Astrocyte (in vitro differentiated cells and primary cell): ENCODE data around the gene NUDT5. TPM values are rescaled to one million over a fixed set of nuclear protein-coding genes. Genes with fewer than 3 reads are reported as not detected.

ENCODE experiments used
- DNase-seq: peaks from one replicate; pipeline ENCODE4 v3.0.0-alpha.2; 2010; ENCODE audit warnings: low read depth
- FAIRE-seq: peaks from 2 replicates; lab custom pipeline; 2011; peaks lifted over from hg19 to GRCh38; lab: Jason Lieb, UNC
- H2AFZ ChIP-seq: 2 replicates; pipeline ENCODE4 v1.6.0; 2012; ENCODE audit warnings: low read depth, low read length, inconsistent platforms
- H3K27ac ChIP-seq: 2 replicates; pipeline ENCODE4 v1.5.1; 2011; ENCODE audit warnings: low read depth, low read length, inconsistent platforms
- H3K27me3 ChIP-seq: 2 replicates; pipeline ENCODE4 v1.6.0; 2011; ENCODE audit warnings: low read length, inconsistent platforms; ENCODE audit not compliant: insufficient read depth
- H3K36me3 ChIP-seq: 2 replicates; pipeline ENCODE4 v1.5.1; 2011; ENCODE audit warnings: low read length, inconsistent platforms; ENCODE audit not compliant: insufficient read depth
- H3K4me1 ChIP-seq: 2 replicates; pipeline ENCODE4 v1.5.1; 2011; ENCODE audit warnings: low read length, inconsistent platforms; ENCODE audit not compliant: insufficient read depth
- H3K4me2 ChIP-seq: 2 replicates; pipeline ENCODE4 v1.6.0; 2012; ENCODE audit warnings: low read length, inconsistent platforms
- H3K4me3 ChIP-seq: 2 replicates; pipeline ENCODE4 v1.5.1; 2011; ENCODE audit warnings: low read depth, mild to moderate bottlenecking, low read length, inconsistent platforms; ENCODE audit not compliant: insufficient read depth
- H3K79me2 ChIP-seq: 2 replicates; pipeline ENCODE4 v1.6.0; 2012; ENCODE audit warnings: mild to moderate bottlenecking, low read length, inconsistent platforms; ENCODE audit not compliant: insufficient read depth
- H3K9ac ChIP-seq: 2 replicates; pipeline ENCODE4 v1.6.0; 2012; ENCODE audit warnings: mild to moderate bottlenecking, low read length, inconsistent platforms
- H3K9me3 ChIP-seq: 2 replicates; pipeline ENCODE4 v1.5.1; 2012; ENCODE audit warnings: low read depth, mild to moderate bottlenecking, low read length, inconsistent platforms; ENCODE audit not compliant: insufficient read depth
- H4K20me1 ChIP-seq: 2 replicates; pipeline ENCODE4 v1.6.0; 2012; ENCODE audit warnings: low read length, inconsistent platforms; ENCODE audit not compliant: insufficient read depth
- H3K27ac Mint-ChIP-seq: one replicate; pipeline ENCODE4 v1.8.0; 2021; ENCODE audit warnings: mild to moderate bottlenecking, mixed read lengths; ENCODE audit not compliant: unreplicated experiment
- H3K27me3 Mint-ChIP-seq: one replicate; pipeline ENCODE4 v1.8.0; 2021; ENCODE audit warnings: low read depth, mixed read lengths; ENCODE audit not compliant: unreplicated experiment
- H3K36me3 Mint-ChIP-seq: one replicate; pipeline ENCODE4 v1.8.0; 2021; ENCODE audit warnings: low read depth, mixed read lengths; ENCODE audit not compliant: unreplicated experiment
- H3K4me1 Mint-ChIP-seq: one replicate; pipeline ENCODE4 v1.8.0; 2021; ENCODE audit warnings: low read depth, mixed read lengths; ENCODE audit not compliant: unreplicated experiment
- H3K4me3 Mint-ChIP-seq: one replicate; pipeline ENCODE4 v1.8.0; 2021; ENCODE audit warnings: mild to moderate bottlenecking, moderate library complexity, mixed read lengths; ENCODE audit not compliant: unreplicated experiment
- H3K9me3 Mint-ChIP-seq: one replicate; pipeline ENCODE4 v1.8.0; 2021; ENCODE audit warnings: mild to moderate bottlenecking, mixed read lengths; ENCODE audit not compliant: unreplicated experiment
- CTCF ChIP-seq: IDR thresholded peaks from 2 replicates; pipeline ENCODE4 v1.5.1; 2011; ENCODE audit warnings: low read depth, mild to moderate bottlenecking, inconsistent platforms, low read length, moderate library complexity; ENCODE audit not compliant: insufficient read depth
- EZH2 ChIP-seq: IDR thresholded peaks from 2 replicates; pipeline ENCODE4 v1.6.1; 2012; ENCODE audit warnings: mild to moderate bottlenecking, low read length, inconsistent platforms; ENCODE audit not compliant: insufficient read depth
- total RNA-seq: library from RNA; stranded (reverse); gene quantifications from 2 replicates; pipeline ENCODE4 v1.2.1, GENCODE V29; 2021

NUDT5 gene
- total RNA-seq, 1 donor from 2014 or later, result 85.2 TPM

- no peak for DNase-seq
- Mint-ChIP-seq H3K4me3 (no peak overlapping the region), H3K4me1 (no peaks in the 10 kb centered on the region), H3K36me3 (peaks cover 19% of the 10 kb centered on the region), H3K27me3 (no peaks in the 10 kb centered on the region), H3K27ac (no peak overlapping the region), H3K9me3 (no peaks in the 10 kb centered on the region)
- Histone ChIP-seq H3K27ac (no peak overlapping the region), H3K9ac (no peak overlapping the region), H2AFZ (no peak overlapping the region), H4K20me1 (no peaks in the 10 kb centered on the region), H3K36me3 (peaks cover 28% of the 10 kb centered on the region), H3K4me1 (no peaks in the 10 kb centered on the region), H3K27me3 (no peaks in the 10 kb centered on the region), H3K4me3 (no peak overlapping the region), H3K9me3 (no peaks in the 10 kb centered on the region), H3K79me2 (no peaks in the 10 kb centered on the region), H3K4me2 (no peak overlapping the region)
- no peak for FAIRE-seq
- TF ChIP-seq CTCF (no peak), EZH2 (no peak)
Observed at GRCh38 chr10:12162927-12163326, 32.8 kb downstream of the NUDT5 start.

- Histone ChIP-seq H3K4me1 (no peaks in the 10 kb centered on the region), H3K27me3 (no peaks in the 10 kb centered on the region), H4K20me1 (no peaks in the 10 kb centered on the region), H3K36me3 (peaks cover 17% of the 10 kb centered on the region), H3K4me3 (no peak overlapping the region), H3K9me3 (no peaks in the 10 kb centered on the region), H3K27ac (no peak overlapping the region), H3K79me2 (no peaks in the 10 kb centered on the region), H3K9ac (no peak overlapping the region), H3K4me2 (no peak overlapping the region), H2AFZ (no peak overlapping the region)
- Mint-ChIP-seq H3K9me3 (no peaks in the 10 kb centered on the region), H3K36me3 (peaks cover 17% of the 10 kb centered on the region), H3K4me3 (no peak overlapping the region), H3K4me1 (no peaks in the 10 kb centered on the region), H3K27me3 (no peaks in the 10 kb centered on the region), H3K27ac (no peak overlapping the region)
- FAIRE-seq, result no peak
- TF ChIP-seq CTCF (no peak), EZH2 (no peak)
- DNase-seq, result no peak
Observed at GRCh38 chr10:12160664-12161063, 35.0 kb downstream of the NUDT5 start.

GRCh38 chr10:12158111-12158510 is 37.6 kb downstream of the NUDT5 start:
- H3K4me3 ChIP-seq, result no peak overlapping the region
- no peak overlapping the region for H2AFZ ChIP-seq
- TF ChIP-seq EZH2, result no peak
- TF ChIP-seq CTCF, result no peak
- H3K36me3 Mint-ChIP-seq, result peaks cover 16% of the 10 kb centered on the region
- H3K4me1 ChIP-seq, result no peaks in the 10 kb centered on the region
- FAIRE-seq (no peak), DNase-seq (no peak)
- H3K4me2 ChIP-seq, result no peak overlapping the region
- H3K27ac ChIP-seq, result no peak overlapping the region
- H3K27me3 Mint-ChIP-seq, result no peaks in the 10 kb centered on the region
- H3K79me2 ChIP-seq, result no peaks in the 10 kb centered on the region
- H3K27me3 ChIP-seq, result no peaks in the 10 kb centered on the region
- H3K4me3 Mint-ChIP-seq, result no peak overlapping the region
- H3K36me3 ChIP-seq, result peaks cover 17% of the 10 kb centered on the region
- no peaks in the 10 kb centered on the region for H3K4me1 Mint-ChIP-seq
- H3K9me3 ChIP-seq, result no peaks in the 10 kb centered on the region
- no peak overlapping the region for H3K9ac ChIP-seq
- H3K27ac Mint-ChIP-seq, result no peak overlapping the region
- peaks cover 3% of the 10 kb centered on the region for H4K20me1 ChIP-seq
- no peaks in the 10 kb centered on the region for H3K9me3 Mint-ChIP-seq
